ENCODE data around the gene LMF2.

LMF2 gene

GRCh38 chr22:50505276-50505775 lies 2.2 kb downstream of the LMF2 start:
- DNase-seq (ENCODE audit: low read depth in 1 of 2, low spot score in 1 of 2): no peak

GRCh38 chr22:50504369-50505211 lies 2.9 kb downstream of the LMF2 start:
- no peak for DNase-seq (ENCODE audit: low read depth in 1 of 2, low spot score in 1 of 2)

- DNase-seq (ENCODE audit: low read depth in 1 of 2, low spot score in 1 of 2): no peak
Measured at GRCh38 chr22:50503475-50504145, 3.9 kb downstream of the LMF2 start.

GRCh38 chr22:50502628-50503474 lies 4.7 kb downstream of the LMF2 start:
- DNase-seq (ENCODE audit: low read depth in 1 of 2, low spot score in 1 of 2): no peak

GRCh38 chr22:50502096-50502495 lies 5.4 kb downstream of the LMF2 start:
- no peak for DNase-seq (ENCODE audit: low read depth in 1 of 2, low spot score in 1 of 2)

GRCh38 chr22:50500452-50500851 lies 7.0 kb downstream of the LMF2 start:
- no peak for DNase-seq (ENCODE audit: low read depth in 1 of 2, low spot score in 1 of 2)

GRCh38 chr22:50498322-50498890 lies 9.1 kb downstream of the LMF2 start:
- peak; percentile 41 to 68 for DNase-seq (ENCODE audit: low read depth in 1 of 2, low spot score in 1 of 2)

- DNase-seq (ENCODE audit: low read depth in 1 of 2, low spot score in 1 of 2): no peak
Measured at GRCh38 chr22:50497093-50497492, 10.4 kb downstream of the LMF2 start.

- DNase-seq (ENCODE audit: low read depth in 1 of 2, low spot score in 1 of 2): no peak
Measured at GRCh38 chr22:50490531-50491308, 16.8 kb downstream of the LMF2 start.

- no peak for DNase-seq (ENCODE audit: low read depth in 1 of 2, low spot score in 1 of 2)
Measured at GRCh38 chr22:50489363-50490243, 17.9 kb downstream of the LMF2 start.

- DNase-seq (ENCODE audit: low read depth in 1 of 2, low spot score in 1 of 2): no peak
Measured at GRCh38 chr22:50488886-50489285, 18.6 kb downstream of the LMF2 start.

GRCh38 chr22:50488006-50488677 lies 19.4 kb downstream of the LMF2 start:
- no peak for DNase-seq (ENCODE audit: low read depth in 1 of 2, low spot score in 1 of 2)

- no peak for DNase-seq (ENCODE audit: low read depth in 1 of 2, low spot score in 1 of 2)
Measured at GRCh38 chr22:50487290-50488005, 20.1 kb downstream of the LMF2 start.

GRCh38 chr22:50486561-50487289 lies 20.8 kb downstream of the LMF2 start, which contains the start of gene MIOX:
Gene MIOX (plus strand): TSS chr22:50486859. CDS start chr22:50486898, 39 bp downstream.
- no peak for DNase-seq (ENCODE audit: low read depth in 1 of 2, low spot score in 1 of 2)

- DNase-seq (ENCODE audit: low read depth in 1 of 2, low spot score in 1 of 2): no peak
Measured at GRCh38 chr22:50485221-50486131, 22.0 kb downstream of the LMF2 start.
